Smooth muscle cell (in vitro differentiated cells): ENCODE results near the gene ASPG. TPM values are rescaled to one million over a fixed set of nuclear protein-coding genes. Genes with fewer than 3 reads are reported as not detected.

ENCODE experiments used
- DNase-seq: peaks from one replicate; lab custom pipeline; 2025; ENCODE audit not compliant: unreplicated experiment; lab: John Stamatoyannopoulos, UW
- H2AFZ ChIP-seq: fragments of 200-600 bp; sonication (generic); 2 replicates; pipeline ENCODE4 v1.6.0; 2016; ENCODE audit warnings: antibody characterized with exemption, low read depth, mild to moderate bottlenecking
- H3F3A ChIP-seq: fragments of 200-600 bp; sonication (generic); 2 replicates; pipeline ENCODE4 v1.6.0; 2017; ENCODE audit warnings: antibody characterized with exemption, low read depth
- H3K27ac ChIP-seq: fragments of 200-600 bp; sonication (generic); 2 replicates; pipeline ENCODE4 v1.5.1; 2016; ENCODE audit warnings: low read depth, mild to moderate bottlenecking
- H3K27me3 ChIP-seq: fragments of 200-600 bp; sonication (generic); 2 replicates; pipeline ENCODE4 v1.6.1; 2016; ENCODE audit warnings: low read depth, mild to moderate bottlenecking
- H3K36me3 ChIP-seq: fragments of 200-600 bp; sonication (generic); 2 replicates; pipeline ENCODE4 v1.5.1; 2016; ENCODE audit warnings: low read depth
- H3K4me1 ChIP-seq: fragments of 200-600 bp; sonication (generic); 2 replicates; pipeline ENCODE4 v1.5.1; 2016; ENCODE audit warnings: low read depth
- H3K4me2 ChIP-seq: fragments of 200-600 bp; sonication (generic); 2 replicates; pipeline ENCODE4 v1.6.0; 2016; ENCODE audit warnings: mild to moderate bottlenecking
- H3K4me3 ChIP-seq: fragments of 200-600 bp; sonication (generic); 2 replicates; pipeline ENCODE4 v1.5.1; 2016; ENCODE audit warnings: mild to moderate bottlenecking
- H3K79me2 ChIP-seq: fragments of 200-600 bp; sonication (generic); 2 replicates; pipeline ENCODE4 v1.6.0; 2016; ENCODE audit warnings: low read depth, mild to moderate bottlenecking
- H3K9ac ChIP-seq: fragments of 200-600 bp; sonication (generic); 2 replicates; pipeline ENCODE4 v1.6.0; 2016; ENCODE audit warnings: low read depth
- H3K9me3 ChIP-seq: fragments of 200-600 bp; sonication (generic); replicated peaks from 2 replicates; pipeline ENCODE4 v1.5.1; 2016; ENCODE audit warnings: low read depth
- H4K20me1 ChIP-seq: fragments of 200-600 bp; sonication (generic); 2 replicates; pipeline ENCODE4 v1.6.0; 2016; ENCODE audit warnings: low read depth
- WGBS: methylation state at CpG from one replicate; pipeline ENCODE4 v1.1.7; 2016; ENCODE audit warnings: low lambda C conversion rate; 5-methylcytosine and 5-hydroxymethylcytosine counted together
- polyA plus RNA-seq: library from polyadenylated mRNA; unstranded; fragments of >200 nt; fragmentation: Nextera tagmentation; extraction: Ambion mirVana; gene quantifications from 2 replicates; pipeline ENCODE4 v1.2.1, GENCODE V29; 2016
- total RNA-seq: library from RNA; depleted of rRNA; stranded (reverse); fragments of >200 nt; gene quantifications from 2 replicates; pipeline ENCODE4 v1.2.3, GENCODE V29; 2014
- TF ChIP-seq, protein P1 (sequence below): fragments of 200-600 bp; sonication (generic); IDR thresholded peaks from 2 replicates; pipeline ENCODE4 v1.5.1; 2017; ENCODE audit warnings: borderline replicate concordance, mild to moderate bottlenecking, antibody characterized with exemption; ENCODE audit not compliant: insufficient read depth, poor library complexity, severe bottlenecking

The ASPG gene
- total and polyA plus RNA-seq, 2 experiments from 2014 or later, result 0.18 to 1.2 TPM

DNA sequence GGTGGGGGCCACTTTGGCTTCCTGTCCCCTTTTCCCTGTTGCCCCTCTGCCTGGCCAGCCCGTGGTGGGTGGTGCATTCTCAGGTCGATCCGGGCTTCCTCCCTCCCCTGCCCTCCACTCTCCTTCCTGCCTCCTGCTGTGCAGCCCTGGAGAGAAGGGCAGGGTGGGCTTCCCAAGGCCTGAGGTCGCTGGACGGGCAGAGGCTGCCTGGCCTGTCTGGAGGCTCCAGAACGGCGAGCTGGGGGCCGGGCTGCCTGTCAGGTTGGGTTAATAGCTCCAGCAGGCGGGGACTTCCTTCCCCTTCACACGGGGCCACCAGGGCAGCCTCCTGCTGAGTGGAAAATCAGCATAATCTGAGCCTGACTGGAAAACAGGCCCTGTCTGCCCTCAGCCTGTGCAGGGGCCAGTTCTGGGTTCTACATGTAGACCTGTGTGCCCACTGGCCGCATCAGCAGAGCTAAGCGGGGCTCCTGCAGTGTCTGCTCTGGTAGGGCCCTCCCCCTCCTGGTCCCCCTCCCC, 64.2 kb downstream of the ASPG start:
- Histone ChIP-seq H2AFZ (no peak overlapping the region), H3K9ac (no peak overlapping the region), H3K27me3 (no peaks in the 10 kb centered on the region), H3K4me2 (peak overlapping the region; percentile 67), H4K20me1 (no peaks in the 10 kb centered on the region), H3K4me3 (no peak overlapping the region), H3K4me1 (peaks cover 30% of the 10 kb centered on the region), H3K9me3 (no peaks in the 10 kb centered on the region), H3K27ac (peak overlapping the region; percentile 70), H3K79me2 (peaks cover 4% of the 10 kb centered on the region), H3F3A (no peaks in the 10 kb centered on the region), H3K36me3 (no peaks in the 10 kb centered on the region)
- TF ChIP-seq, protein P1, sequence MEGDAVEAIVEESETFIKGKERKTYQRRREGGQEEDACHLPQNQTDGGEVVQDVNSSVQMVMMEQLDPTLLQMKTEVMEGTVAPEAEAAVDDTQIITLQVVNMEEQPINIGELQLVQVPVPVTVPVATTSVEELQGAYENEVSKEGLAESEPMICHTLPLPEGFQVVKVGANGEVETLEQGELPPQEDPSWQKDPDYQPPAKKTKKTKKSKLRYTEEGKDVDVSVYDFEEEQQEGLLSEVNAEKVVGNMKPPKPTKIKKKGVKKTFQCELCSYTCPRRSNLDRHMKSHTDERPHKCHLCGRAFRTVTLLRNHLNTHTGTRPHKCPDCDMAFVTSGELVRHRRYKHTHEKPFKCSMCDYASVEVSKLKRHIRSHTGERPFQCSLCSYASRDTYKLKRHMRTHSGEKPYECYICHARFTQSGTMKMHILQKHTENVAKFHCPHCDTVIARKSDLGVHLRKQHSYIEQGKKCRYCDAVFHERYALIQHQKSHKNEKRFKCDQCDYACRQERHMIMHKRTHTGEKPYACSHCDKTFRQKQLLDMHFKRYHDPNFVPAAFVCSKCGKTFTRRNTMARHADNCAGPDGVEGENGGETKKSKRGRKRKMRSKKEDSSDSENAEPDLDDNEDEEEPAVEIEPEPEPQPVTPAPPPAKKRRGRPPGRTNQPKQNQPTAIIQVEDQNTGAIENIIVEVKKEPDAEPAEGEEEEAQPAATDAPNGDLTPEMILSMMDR, result no peak
- WGBS, result 1% methylated on average over 12 of the region's 12 CpGs
- DNase-seq, result peak; percentile 76

- Histone ChIP-seq H3K79me2 (peaks cover 4% of the 10 kb centered on the region), H3K4me3 (no peak overlapping the region), H3K9ac (no peak overlapping the region), H3K36me3 (no peaks in the 10 kb centered on the region), H3K4me2 (peak overlapping the region; percentile 39), H4K20me1 (no peaks in the 10 kb centered on the region), H3K9me3 (no peaks in the 10 kb centered on the region), H2AFZ (no peak overlapping the region), H3K27me3 (no peaks in the 10 kb centered on the region), H3K27ac (peak overlapping the region; percentile 42), H3F3A (no peaks in the 10 kb centered on the region), H3K4me1 (peaks cover 30% of the 10 kb centered on the region)
- peak; percentile 76 for DNase-seq
- 40% methylated on average over 19 of the region's 19 CpGs for WGBS
- TF ChIP-seq, protein P1, result peak; percentile 42
Observed at GRCh38 chr14:104150136-104151025, 64.9 kb downstream of the ASPG start.

DNA sequence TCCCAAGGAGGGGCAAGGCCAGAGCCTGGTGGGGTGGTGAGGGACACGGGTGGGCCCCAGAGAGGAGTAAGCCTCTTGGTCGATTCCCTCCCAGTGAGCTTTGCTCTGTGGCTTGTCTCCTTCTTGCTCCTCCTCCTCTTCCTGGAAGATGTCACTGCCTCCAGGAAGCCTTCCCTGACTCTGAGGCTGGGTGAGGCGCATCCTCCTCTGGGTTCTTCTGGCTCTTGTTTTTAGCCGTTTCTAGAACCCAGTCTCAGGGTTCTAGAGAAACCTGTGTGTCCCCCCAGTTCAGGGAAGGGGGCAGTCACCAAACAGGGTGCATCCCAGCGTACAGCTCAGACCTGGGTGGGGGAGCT, 65.5 kb downstream of the ASPG start:
- Histone ChIP-seq H3F3A (no peaks in the 10 kb centered on the region), H3K4me1 (peaks cover 30% of the 10 kb centered on the region), H3K4me2 (no peak overlapping the region), H3K9ac (no peak overlapping the region), H3K27me3 (no peaks in the 10 kb centered on the region), H3K9me3 (no peaks in the 10 kb centered on the region), H2AFZ (no peak overlapping the region), H3K4me3 (no peak overlapping the region), H4K20me1 (no peaks in the 10 kb centered on the region), H3K36me3 (no peaks in the 10 kb centered on the region), H3K27ac (no peak overlapping the region), H3K79me2 (peaks cover 4% of the 10 kb centered on the region)
- DNase-seq, result no peak
- TF ChIP-seq, protein P1, result no peak
- 82% methylated on average over 5 of the region's 5 CpGs for WGBS
